Stimulated activated naive CD8-positive, alpha-beta T cell treated with anti-CD3 and anti-CD28 coated beads, Interleukin-15, Interleukin-2, amounts not matched to agents 100 ng/mL and 50 ng/mL, for 24 hours (primary cell): ENCODE results near the gene RNF223.
"Not testable (repeated sequence)": the region's sequence is repeated elsewhere in the genome, so short reads cannot be mapped to it uniquely, and the experiment has no call there.

ENCODE experiments used
- H3K27ac Mint-ChIP-seq: one replicate; pipeline ENCODE4 v1.8.0; 2021; ENCODE audit warnings: mild to moderate bottlenecking, mixed read lengths
- H3K27me3 Mint-ChIP-seq: one replicate; pipeline ENCODE4 v1.8.0; 2021; ENCODE audit warnings: mixed read lengths
- H3K36me3 Mint-ChIP-seq: one replicate; pipeline ENCODE4 v1.8.0; 2021; ENCODE audit warnings: low read depth, mixed read lengths
- H3K4me1 Mint-ChIP-seq: one replicate; pipeline ENCODE4 v1.8.0; 2021; ENCODE audit warnings: low read depth, mixed read lengths
- H3K4me3 Mint-ChIP-seq: one replicate; pipeline ENCODE4 v1.8.0; 2021; ENCODE audit warnings: mild to moderate bottlenecking, mixed read lengths
- H3K9me3 Mint-ChIP-seq: one replicate; pipeline ENCODE4 v1.8.0; 2021; ENCODE audit warnings: mixed read lengths

The RNF223 gene

DNA sequence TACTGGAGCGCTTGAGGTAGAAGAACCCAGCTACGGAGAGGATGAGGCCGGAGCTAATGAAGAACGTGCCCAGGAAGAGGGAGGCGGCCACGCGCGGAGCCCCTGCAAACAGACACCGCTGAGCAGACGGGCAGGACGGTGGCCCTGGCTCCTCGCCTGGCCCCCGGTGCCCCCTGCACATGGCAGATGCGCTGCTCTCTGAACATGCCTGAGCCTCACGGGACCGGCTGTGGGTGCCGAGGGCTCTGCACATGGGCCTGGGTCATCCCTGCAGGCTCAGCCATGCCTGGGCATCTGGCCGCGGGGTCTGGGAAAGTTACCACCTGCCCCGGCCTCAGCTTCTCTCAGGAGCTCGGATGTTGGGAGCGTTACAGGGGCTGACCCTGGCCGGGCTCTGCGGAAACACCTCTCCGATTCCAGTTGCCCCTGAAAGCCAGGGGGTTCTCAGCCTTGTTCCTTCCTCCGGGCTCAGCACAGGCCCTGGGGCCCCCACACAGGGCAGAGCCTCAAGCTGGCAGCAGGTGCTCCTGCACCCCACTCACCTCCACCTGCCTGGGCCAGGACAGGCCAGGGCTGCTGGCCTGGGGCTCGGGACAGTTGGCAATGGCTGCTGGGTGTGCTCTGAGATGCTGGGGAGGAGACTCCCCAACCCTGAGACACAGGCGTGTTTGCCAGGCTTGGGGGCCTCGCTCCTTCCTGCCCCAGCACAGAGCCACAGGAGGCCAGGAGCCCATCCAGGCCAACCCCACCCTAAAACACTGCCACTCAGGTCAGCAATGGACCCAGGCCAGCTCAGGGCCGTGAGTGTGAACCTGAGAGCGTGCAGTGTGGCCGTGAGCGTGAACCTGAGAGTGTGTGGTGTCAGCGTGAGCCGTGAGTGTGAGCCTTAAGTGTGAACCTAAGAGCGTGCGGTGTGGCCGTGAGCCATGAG is 12.1 kb upstream of the RNF223 start:
- Mint-ChIP-seq H3K9me3 (no peaks in the 10 kb centered on the region), H3K4me1 (no peaks in the 10 kb centered on the region), H3K4me3 (no peak overlapping the region), H3K27me3 (no peaks in the 10 kb centered on the region), H3K27ac (no peak overlapping the region), H3K36me3 (no peaks in the 10 kb centered on the region)

DNA sequence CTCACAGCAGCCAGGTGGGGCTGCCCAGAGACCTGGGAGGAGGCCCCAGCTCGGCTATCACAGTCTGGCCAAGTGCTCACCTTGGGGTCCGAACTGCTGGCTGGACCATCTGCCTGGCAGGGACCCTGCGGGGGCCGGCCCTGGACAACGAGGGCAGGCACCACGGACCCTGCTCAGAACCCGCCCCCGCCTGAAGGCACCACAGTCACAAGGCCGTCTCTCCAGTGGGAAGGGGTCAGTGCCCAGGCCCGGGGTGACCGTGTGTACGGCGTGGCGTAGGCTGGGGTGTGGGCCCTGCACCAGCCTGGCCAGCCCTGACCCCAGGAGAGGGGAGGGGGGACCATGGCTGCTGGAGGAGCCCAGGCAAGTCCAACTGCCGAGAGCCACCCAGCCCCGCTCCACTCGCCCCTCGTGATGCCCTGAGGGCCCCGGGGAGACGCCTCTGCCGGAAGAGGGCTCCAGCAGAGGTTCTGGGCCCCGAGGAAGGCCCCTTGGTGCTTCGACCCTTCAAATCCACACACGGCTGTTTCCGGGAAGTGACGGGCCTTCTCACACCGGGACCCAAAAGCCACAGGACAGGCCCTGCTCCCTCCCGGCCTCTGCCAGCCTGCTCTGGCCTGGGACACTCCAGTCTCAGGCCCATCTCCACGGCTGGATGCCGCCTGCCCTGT is 11.2 kb upstream of the RNF223 start:
- H3K27me3 Mint-ChIP-seq = no peaks in the 10 kb centered on the region
- H3K9me3 Mint-ChIP-seq = no peaks in the 10 kb centered on the region
- H3K27ac Mint-ChIP-seq = no peak overlapping the region
- no peaks in the 10 kb centered on the region for H3K36me3 Mint-ChIP-seq
- H3K4me1 Mint-ChIP-seq = no peaks in the 10 kb centered on the region
- no peak overlapping the region for H3K4me3 Mint-ChIP-seq

DNA sequence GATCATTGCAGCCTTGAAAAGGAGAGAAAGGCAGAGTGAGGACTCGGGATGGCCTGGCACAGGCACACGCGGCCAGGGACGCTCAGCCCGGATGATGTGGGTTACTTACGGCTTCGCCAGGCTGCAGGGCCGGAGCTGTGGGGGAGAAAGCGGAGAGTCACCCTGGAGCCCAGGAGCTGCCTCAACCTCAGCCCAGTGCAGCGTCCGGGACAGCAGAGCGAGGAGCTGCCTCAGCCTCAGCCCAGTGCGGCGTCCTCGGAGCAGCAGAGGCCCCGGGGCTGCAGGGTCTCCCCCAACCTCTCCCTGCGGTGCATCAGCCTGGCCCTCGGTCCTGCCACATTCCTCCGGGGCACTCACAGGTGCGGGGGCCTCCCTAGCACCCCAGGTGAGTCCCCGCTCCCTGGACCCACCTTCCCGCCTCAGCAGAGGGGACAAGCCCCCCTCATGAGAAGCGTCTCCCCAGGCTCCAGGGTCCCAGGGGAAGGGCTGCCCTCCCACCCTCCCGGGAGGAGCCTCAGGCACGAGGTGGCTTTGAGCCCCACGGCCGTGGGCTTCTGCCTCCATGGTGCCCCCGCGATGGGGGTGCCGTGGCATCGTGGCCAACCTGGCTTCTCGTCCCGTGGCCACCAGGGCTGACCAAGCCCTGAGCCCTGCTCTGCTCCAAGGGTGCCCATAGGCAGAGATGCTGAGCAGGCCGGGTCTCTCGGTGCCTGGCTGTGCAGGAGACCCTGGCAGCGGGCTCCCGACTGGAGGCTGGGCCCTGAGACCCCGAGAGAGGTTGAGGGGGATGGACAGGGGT is 10.5 kb upstream of the RNF223 start:
- Mint-ChIP-seq H3K9me3 (no peaks in the 10 kb centered on the region), H3K27me3 (no peaks in the 10 kb centered on the region), H3K4me3 (no peak overlapping the region), H3K27ac (no peak overlapping the region), H3K36me3 (no peaks in the 10 kb centered on the region), H3K4me1 (peaks cover under 1% of the 10 kb centered on the region)

DNA sequence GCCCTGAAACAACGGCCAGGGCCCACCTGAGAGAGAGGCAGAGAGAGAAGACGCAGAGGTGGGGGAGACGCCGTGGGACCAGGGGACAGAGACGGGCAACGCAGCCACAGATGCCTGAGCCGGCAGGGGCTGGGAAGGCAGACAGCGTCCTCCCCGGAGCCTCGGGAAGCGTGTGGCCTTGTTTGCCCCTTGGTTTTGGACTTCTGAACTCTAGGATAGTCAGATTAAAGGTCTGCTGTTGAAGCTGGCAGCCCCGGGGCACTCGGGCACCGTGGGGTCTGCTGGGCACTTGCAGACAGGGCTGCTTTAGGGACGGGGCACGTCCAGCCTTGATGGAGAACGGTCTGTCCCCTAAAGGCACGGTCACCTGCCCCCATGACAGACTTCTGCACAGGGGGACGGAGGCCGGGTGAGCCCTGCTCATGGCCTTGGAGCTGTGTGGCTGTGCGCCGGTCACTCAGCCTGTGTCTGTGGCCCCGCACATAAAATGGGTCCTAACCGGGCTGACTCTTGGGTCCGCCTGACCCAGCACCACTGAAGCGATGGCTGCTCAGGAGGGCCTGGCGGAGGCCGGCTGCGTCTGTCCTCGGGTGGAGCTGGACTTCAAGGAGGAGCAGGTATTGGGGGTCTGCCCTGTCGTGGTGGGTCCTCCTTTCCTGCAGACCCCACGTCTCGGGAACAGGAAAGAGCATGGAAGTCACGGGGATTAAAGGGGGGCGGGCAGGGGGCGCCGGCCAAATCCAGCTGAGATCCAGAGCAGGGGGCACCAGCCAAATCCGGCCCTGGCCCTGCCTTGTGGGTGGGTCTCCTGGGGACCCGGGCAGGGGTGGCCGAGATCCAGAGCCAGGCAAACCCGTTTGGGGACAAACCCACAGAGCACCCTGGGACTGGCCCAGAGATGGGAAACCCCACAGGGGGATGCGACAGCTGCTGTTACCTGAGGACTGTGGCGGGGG is 9.6 kb upstream of the RNF223 start:
- no peak overlapping the region for H3K27ac Mint-ChIP-seq
- H3K36me3 Mint-ChIP-seq = no peaks in the 10 kb centered on the region
- H3K9me3 Mint-ChIP-seq = no peaks in the 10 kb centered on the region
- H3K27me3 Mint-ChIP-seq = no peaks in the 10 kb centered on the region
- no peak overlapping the region for H3K4me3 Mint-ChIP-seq
- peaks cover 4% of the 10 kb centered on the region for H3K4me1 Mint-ChIP-seq

DNA sequence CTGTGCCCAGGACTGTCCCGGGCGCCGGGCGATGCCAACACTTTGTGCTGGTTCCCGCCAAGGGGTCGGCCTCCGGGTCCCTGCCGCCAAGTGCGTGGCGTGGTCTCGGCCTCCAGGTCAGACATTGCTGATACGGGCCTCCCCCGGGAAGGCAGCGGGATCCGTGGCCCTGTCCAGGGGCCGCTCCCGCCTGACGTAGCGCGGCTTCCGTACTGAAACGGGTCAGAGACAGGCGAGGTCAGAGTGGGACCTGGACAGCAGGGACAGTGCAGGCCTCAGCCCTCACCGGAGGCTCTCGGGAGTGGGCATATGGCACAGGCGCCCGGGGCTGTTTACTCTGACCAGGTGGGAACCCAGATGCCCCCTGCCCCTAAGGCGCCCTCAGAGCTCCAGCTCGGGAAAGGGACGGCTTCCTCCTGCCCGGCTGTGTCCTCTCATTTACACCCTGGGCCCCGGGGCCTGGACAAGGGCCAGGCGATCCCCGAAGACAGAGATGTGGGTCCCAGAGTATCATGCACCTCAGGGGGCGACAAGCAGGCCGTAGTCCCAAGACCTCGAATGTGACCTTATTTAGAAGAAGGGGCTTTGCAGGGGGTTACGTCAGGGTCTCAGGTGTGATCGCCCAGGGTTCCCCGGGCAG is 8.8 kb upstream of the RNF223 start:
- no peak overlapping the region for H3K4me3 Mint-ChIP-seq

DNA sequence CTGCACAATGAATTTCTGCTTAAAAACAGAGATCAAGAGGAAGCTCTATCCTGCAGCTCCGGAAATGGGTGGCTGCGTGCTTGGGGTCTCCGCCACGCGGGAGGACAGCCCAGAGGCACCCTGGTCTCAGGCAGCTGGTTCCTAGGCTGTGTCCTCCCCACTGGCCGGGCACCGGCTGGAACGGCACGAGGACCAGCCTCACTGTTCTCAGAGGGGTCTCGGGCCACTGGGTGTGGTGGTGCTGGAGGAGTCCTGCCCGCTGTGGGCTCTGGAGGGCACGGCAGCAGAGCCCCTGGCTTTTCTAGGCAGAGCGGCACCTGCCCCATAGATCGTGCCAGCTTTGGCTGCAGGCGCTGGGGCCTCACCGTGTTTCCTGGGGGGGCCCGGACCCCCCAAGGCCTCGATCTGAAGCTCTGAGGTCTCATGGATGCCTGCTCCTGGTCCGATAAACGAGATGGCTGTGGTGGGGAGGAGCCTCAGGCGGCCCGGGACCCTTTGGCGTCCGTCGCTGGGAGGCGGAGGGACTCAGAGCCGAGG is 8.2 kb upstream of the RNF223 start:
- H3K4me3 Mint-ChIP-seq = no peak overlapping the region
- H3K36me3 Mint-ChIP-seq = no peaks in the 10 kb centered on the region
- H3K9me3 Mint-ChIP-seq = no peaks in the 10 kb centered on the region
- H3K27ac Mint-ChIP-seq = no peak overlapping the region
- no peaks in the 10 kb centered on the region for H3K27me3 Mint-ChIP-seq
- H3K4me1 Mint-ChIP-seq = peaks cover 4% of the 10 kb centered on the region

More for the DNA sequence above, 8.8 kb upstream of the RNF223 start:
- Mint-ChIP-seq H3K4me1 (peaks cover 4% of the 10 kb centered on the region), H3K36me3 (no peaks in the 10 kb centered on the region), H3K9me3 (no peaks in the 10 kb centered on the region), H3K27me3 (no peaks in the 10 kb centered on the region), H3K27ac (no peak overlapping the region)

DNA sequence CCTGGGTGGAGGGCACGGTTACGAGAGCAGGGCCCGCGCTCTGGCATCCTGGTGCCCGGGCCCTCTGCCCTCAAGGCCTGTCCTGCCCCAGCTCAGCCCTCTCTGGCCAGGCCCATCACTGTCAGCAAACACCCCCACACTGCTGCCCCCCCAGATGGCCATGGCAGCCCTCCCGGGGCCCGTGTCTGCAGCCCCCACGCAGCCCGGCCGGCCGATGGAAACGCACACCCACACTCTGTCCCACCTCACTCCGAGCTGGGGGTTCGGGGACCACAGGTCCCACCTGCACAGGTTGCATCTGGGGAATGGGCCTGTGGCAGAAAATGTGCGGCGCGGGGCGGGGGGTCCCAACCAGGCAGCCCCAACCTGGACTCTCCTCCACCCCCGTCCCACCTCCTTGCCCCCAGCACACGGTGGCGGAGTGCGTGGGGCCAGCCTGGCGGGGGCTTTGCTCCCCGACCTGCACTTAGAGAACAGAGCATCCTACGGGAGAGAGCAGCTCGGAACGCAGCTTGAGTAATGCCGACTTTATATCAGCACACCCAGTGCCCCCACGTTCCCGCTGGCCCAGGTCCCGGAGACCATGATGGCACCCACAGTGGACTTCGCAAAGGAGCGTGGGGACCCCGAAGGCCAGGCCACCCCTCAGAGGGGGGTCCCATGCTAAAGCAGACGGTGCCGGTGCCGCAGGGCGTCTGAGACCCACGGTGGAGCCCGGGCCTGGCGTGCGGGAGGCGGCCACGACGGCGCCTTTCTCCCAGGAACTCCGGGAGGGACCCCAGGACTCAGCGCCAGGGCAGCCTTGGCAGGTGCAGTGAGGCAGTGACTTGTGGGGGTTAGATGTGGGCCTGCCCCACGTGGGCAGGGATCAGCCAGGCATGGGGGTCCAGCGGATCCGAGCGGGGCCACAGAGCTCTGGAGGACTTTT is 7.5 kb upstream of the RNF223 start:
- Mint-ChIP-seq H3K27me3 (no peaks in the 10 kb centered on the region), H3K4me1 (peaks cover 4% of the 10 kb centered on the region), H3K27ac (no peak overlapping the region), H3K36me3 (no peaks in the 10 kb centered on the region), H3K4me3 (no peak overlapping the region), H3K9me3 (no peaks in the 10 kb centered on the region)

DNA sequence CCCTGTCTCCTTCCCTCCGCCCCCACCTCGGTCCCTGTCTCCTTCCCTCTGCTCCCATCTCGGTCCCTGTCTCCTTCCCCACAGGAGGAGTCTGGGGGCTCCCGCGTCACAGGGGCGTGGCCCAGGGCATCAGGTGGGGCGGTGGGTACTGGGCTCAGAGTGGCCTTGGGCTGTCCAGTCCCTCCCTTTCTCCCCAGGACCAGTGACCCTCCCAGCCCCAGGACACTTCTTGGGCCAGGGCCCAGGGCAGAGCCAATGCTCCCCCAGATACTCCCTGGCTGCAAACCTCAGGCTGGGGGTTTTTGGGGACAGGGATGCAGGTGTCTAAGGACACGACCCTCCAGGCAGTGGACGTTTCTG is 6.8 kb upstream of the RNF223 start:
- no peaks in the 10 kb centered on the region for H3K9me3 Mint-ChIP-seq

DNA sequence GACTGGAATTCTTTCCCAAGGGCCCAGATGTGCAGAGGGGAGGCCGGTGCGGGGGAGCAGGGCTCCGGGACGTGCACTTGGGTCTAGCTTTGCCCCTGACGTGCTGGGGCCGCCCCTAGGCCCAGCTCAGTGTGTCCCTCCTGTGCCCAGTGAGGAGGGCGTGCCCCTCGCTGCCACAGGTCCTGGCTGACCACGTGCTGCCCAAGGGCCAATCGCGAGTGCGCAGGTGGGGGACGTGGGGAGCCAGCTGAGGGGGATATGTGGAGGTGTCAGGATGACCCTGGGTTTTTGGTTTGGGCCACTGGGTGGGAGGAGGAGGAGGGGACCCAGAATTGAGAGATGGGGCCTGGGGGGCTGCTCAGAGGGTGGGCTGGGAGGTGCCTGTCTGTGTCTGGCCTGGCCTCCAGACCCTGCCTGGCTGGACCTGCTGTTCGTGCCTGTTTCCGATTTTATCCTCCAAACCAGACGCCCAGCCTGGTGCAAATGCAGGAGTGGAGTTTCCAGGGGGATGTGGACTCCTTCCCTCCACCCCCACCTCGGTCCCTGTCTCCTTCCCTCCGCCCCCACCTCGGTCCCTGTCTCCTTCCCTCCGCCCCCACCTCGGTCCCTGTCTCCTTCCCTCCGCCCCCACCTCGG is 6.1 kb upstream of the RNF223 start:
- Mint-ChIP-seq H3K27me3 (no peaks in the 10 kb centered on the region), H3K4me3 (no peak overlapping the region), H3K27ac (no peak overlapping the region), H3K9me3 (no peaks in the 10 kb centered on the region), H3K36me3 (no peaks in the 10 kb centered on the region), H3K4me1 (peaks cover 4% of the 10 kb centered on the region)

More for the DNA sequence above, 6.8 kb upstream of the RNF223 start:
- H3K36me3 Mint-ChIP-seq = no peaks in the 10 kb centered on the region
- peaks cover 4% of the 10 kb centered on the region for H3K4me1 Mint-ChIP-seq
- no peak overlapping the region for H3K27ac Mint-ChIP-seq
- no peak overlapping the region for H3K4me3 Mint-ChIP-seq
- H3K27me3 Mint-ChIP-seq = no peaks in the 10 kb centered on the region

DNA sequence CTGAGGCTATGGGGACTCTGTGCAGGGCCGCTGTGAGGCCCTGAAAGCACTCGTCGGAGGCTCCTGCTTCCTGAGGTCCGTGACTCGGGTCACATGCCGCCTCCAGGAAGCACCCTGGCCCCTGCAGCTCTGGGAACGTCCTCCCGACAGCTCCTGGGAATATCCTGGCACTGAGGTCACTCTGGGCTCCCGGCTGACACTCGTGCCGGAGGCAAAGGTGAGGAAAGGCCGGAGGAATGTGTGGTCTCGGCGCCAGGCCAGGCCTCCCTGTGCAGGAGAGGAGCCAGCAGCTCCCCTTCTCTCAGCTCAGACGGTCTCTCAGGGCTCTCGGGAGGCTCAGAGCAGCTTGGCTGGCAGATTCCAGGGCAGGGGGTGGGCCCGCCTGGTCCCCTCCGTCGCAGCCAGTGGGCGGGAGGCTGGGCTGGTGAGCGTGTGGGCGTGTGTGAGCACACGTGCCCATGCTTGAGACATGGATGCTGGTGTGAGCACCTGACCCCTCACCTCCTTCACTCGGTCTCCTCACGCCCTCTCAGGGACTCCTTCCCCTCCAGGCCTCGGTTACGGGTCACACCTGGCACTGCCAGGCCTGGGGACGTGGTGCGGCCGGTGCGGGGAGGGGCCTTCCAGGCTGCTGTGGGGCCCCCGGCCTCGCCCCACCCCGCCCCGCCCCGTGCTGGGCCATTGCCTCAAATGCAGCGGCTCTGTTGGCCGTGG is 5.5 kb upstream of the RNF223 start:
- Mint-ChIP-seq H3K4me1 (peaks cover 4% of the 10 kb centered on the region), H3K9me3 (no peaks in the 10 kb centered on the region), H3K4me3 (peak overlapping the region; percentile 23), H3K36me3 (no peaks in the 10 kb centered on the region), H3K27ac (no peak overlapping the region), H3K27me3 (peaks cover 3% of the 10 kb centered on the region)

DNA sequence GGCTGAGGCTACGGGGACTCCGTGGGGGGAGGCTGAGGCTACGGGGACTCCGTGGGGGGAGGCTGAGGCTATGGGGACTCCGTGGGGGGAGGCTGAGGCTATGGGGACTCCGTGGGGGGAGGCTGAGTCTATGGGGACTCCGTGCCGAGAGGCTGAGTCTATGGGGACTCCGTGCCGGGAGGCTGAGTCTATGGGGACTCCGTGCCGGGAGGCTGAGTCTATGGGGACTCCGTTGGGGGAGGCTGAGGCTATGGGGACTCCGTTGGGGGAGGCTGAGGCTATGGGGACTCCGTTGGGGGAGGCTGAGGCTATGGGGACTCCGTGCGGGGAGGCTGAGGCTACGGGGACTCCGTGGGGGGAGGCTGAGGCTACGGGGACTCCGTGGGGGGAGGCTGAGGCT is 3.3 kb upstream of the RNF223 start:
- H3K4me3 Mint-ChIP-seq, H3K4me1 Mint-ChIP-seq, H3K9me3 Mint-ChIP-seq, H3K27me3 Mint-ChIP-seq, H3K27ac Mint-ChIP-seq, H3K36me3 Mint-ChIP-seq: not testable (repeated sequence)
